K562 (cell line): ENCODE results near the gene GP1BA. TPM values are rescaled to one million over a fixed set of nuclear protein-coding genes. Genes with fewer than 3 reads are reported as not detected.

Experiments used
- BRD9 ChIP-seq: fragments of 450-650 bp; IDR thresholded peaks from 2 replicates; pipeline ENCODE4 v1.6.1; 2018; ENCODE audit warnings: low read depth; ENCODE audit not compliant: partially characterized antibody
- CCAR2 ChIP-seq: fragments of 200-400 bp; formaldehyde crosslinking; IDR thresholded peaks from 2 replicates; pipeline ENCODE4 v1.6.1; 2017; ENCODE audit warnings: mild to moderate bottlenecking, low read depth, low read length
- GTF3C2 ChIP-seq: IDR thresholded peaks from 3 replicates; pipeline ENCODE4 v1.6.1; 2011; ENCODE audit warnings: borderline replicate concordance, mild to moderate bottlenecking, moderate library complexity; ENCODE audit not compliant: insufficient read length; ENCODE audit errors: extremely low read depth
- HDAC8 ChIP-seq: fragments of 450-650 bp; IDR thresholded peaks from 2 replicates; pipeline ENCODE4 v1.6.1; 2016; ENCODE audit warnings: mild to moderate bottlenecking, missing genetic modification characterization, moderate library complexity, missing compliant biosample characterization
- KAT7 ChIP-seq: sonication (generic); formaldehyde crosslinking; IDR thresholded peaks from 2 replicates; pipeline ENCODE4 v1.8.0; 2022; ENCODE audit warnings: missing genetic modification reagents, mild to moderate bottlenecking, borderline replicate concordance
- KLF1 ChIP-seq: fragments of 450-650 bp; IDR thresholded peaks from 2 replicates; pipeline ENCODE4 v1.6.1; 2016; ENCODE audit warnings: missing genetic modification characterization, missing compliant biosample characterization
- NR2C2 ChIP-seq, 2 experiments: fragments of 200-800 bp in 1 of 2; sonication (Bioruptor generic) in 1 of 2; sonication (generic) in 1 of 2; formaldehyde crosslinking in 1 of 2; IDR thresholded peaks; 2 replicates each; pipeline versions ENCODE4 v1.6.1 to v1.8.0; 2016 to 2022; ENCODE audit warnings: mild to moderate bottlenecking in 1 of 2, missing compliant biosample characterization in 1 of 2, missing genetic modification characterization in 1 of 2, missing genetic modification reagents in 1 of 2
- POLR3G ChIP-seq: IDR thresholded peaks from 2 replicates; pipeline ENCODE4 v1.6.1; 2011; ENCODE audit not compliant: insufficient read length, insufficient replicate concordance; ENCODE audit errors: extremely low read depth
- TAF9B ChIP-seq: fragments of 450-650 bp; IDR thresholded peaks from 2 replicates; pipeline ENCODE4 v1.6.1; 2018; ENCODE audit warnings: mild to moderate bottlenecking; ENCODE audit not compliant: partially characterized antibody
- ZNF133 ChIP-seq: fragments of 250-450 bp; sonication (Bioruptor Pico); IDR thresholded peaks from 2 replicates; pipeline ENCODE4 v1.4.0; 2020; ENCODE audit warnings: mild to moderate bottlenecking
- polyA plus RNA-seq, 8 experiments: library from polyadenylated mRNA; depleted of rRNA in 4 of 8; stranded (reverse) in 5 of 8; unstranded in 3 of 8; fragments of >200 nt; fragmentation: Nextera tagmentation in 2 of 8; fragmentation: Illumina TruSeq in 1 of 8; extraction: Ambion mirVana in 2 of 8; extraction: Trizol in 1 of 8; gene quantifications; 2 replicates each; pipeline versions ENCODE4 v1.2.1 to v1.2.3, GENCODE V29; 2011 to 2014; ENCODE audit warnings: inconsistent platforms in 1 of 8, missing spikeins in 1 of 8
- total RNA-seq, 7 experiments: library from RNA; depleted of rRNA in 6 of 7; stranded (reverse); fragments of >200 nt in 6 of 7; fragmentation: Illumina TruSeq in 2 of 7; extraction: Trizol in 2 of 7; gene quantifications; 2 replicates each; pipeline versions ENCODE4 v1.2.1 to v1.2.3, GENCODE V29; 2011 to 2021; ENCODE audit warnings: low replicate concordance in 1 of 7
- TF ChIP-seq, protein P1 (sequence below): fragments of 450-650 bp; IDR thresholded peaks from 2 replicates; pipeline ENCODE4 v1.6.1; 2016; ENCODE audit warnings: low read depth, mild to moderate bottlenecking, moderate library complexity
- TF ChIP-seq, protein P2 (sequence below): sonication (generic); formaldehyde crosslinking; IDR thresholded peaks from 2 replicates; pipeline ENCODE4 v1.8.0; 2023; ENCODE audit warnings: missing genetic modification reagents, mild to moderate bottlenecking, borderline replicate concordance
- TF ChIP-seq, protein P3 (sequence below): fragments of 450-650 bp; formaldehyde crosslinking; IDR thresholded peaks from 2 replicates; pipeline ENCODE4 v1.4.0; 2020; ENCODE audit warnings: mild to moderate bottlenecking, mixed read lengths

The GP1BA gene
- total and polyA plus RNA-seq, 9 of the 15 experiments (the other 6 are each of a cell fraction or from before 2014, with no cell fraction given), result 0.01 TPM; not detected in 8

DNA sequence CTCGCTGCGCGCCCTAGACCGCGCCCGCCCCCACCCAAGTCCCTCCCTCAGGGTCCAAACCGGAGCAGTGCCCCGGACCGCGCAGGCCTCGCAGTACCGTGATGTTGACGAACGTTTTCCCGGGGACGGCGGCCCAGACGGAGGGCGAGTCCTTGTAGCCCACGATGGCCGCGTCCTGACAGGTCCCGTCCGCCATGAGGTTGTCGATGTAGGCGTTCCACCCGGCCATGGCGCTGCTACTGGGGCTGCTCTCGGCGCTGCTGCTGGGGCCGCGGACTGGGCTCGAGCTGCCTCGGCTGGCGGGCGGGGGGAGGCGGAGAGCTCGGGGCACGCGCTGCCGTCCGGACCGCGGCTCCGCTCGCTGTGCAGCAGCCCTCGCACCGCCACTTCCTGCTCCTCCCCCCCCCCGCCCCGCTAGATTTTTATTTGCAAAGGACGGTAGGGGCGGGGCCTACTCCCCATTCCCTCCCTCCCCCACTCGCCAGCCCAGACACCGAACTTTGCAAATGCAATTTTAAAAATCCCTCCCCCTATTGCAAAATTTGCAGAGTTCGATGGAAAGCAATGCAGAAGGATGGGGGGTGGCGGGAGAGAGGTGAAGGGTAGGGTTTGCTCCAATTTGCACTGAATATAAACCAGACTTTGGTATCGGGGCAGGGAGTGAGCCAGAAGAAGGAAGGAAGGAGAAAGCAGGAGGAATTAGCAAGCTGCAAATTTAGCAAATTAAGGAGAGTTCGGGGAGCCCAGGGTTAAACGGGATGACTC, 16.3 kb downstream of the GP1BA start, which contains the start of gene PFN1 (continued):
- TF ChIP-seq, protein P1, sequence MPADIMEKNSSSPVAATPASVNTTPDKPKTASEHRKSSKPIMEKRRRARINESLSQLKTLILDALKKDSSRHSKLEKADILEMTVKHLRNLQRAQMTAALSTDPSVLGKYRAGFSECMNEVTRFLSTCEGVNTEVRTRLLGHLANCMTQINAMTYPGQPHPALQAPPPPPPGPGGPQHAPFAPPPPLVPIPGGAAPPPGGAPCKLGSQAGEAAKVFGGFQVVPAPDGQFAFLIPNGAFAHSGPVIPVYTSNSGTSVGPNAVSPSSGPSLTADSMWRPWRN, result 0 out of 2 replicates have a peak, but pooled peaks have one; percentile 48
- TF ChIP-seq, protein P2, sequence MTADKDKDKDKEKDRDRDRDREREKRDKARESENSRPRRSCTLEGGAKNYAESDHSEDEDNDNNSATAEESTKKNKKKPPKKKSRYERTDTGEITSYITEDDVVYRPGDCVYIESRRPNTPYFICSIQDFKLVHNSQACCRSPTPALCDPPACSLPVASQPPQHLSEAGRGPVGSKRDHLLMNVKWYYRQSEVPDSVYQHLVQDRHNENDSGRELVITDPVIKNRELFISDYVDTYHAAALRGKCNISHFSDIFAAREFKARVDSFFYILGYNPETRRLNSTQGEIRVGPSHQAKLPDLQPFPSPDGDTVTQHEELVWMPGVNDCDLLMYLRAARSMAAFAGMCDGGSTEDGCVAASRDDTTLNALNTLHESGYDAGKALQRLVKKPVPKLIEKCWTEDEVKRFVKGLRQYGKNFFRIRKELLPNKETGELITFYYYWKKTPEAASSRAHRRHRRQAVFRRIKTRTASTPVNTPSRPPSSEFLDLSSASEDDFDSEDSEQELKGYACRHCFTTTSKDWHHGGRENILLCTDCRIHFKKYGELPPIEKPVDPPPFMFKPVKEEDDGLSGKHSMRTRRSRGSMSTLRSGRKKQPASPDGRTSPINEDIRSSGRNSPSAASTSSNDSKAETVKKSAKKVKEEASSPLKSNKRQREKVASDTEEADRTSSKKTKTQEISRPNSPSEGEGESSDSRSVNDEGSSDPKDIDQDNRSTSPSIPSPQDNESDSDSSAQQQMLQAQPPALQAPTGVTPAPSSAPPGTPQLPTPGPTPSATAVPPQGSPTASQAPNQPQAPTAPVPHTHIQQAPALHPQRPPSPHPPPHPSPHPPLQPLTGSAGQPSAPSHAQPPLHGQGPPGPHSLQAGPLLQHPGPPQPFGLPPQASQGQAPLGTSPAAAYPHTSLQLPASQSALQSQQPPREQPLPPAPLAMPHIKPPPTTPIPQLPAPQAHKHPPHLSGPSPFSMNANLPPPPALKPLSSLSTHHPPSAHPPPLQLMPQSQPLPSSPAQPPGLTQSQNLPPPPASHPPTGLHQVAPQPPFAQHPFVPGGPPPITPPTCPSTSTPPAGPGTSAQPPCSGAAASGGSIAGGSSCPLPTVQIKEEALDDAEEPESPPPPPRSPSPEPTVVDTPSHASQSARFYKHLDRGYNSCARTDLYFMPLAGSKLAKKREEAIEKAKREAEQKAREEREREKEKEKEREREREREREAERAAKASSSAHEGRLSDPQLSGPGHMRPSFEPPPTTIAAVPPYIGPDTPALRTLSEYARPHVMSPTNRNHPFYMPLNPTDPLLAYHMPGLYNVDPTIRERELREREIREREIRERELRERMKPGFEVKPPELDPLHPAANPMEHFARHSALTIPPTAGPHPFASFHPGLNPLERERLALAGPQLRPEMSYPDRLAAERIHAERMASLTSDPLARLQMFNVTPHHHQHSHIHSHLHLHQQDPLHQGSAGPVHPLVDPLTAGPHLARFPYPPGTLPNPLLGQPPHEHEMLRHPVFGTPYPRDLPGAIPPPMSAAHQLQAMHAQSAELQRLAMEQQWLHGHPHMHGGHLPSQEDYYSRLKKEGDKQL, result no peak
- no peak for TF ChIP-seq CCAR2
- TF ChIP-seq, protein P3, sequence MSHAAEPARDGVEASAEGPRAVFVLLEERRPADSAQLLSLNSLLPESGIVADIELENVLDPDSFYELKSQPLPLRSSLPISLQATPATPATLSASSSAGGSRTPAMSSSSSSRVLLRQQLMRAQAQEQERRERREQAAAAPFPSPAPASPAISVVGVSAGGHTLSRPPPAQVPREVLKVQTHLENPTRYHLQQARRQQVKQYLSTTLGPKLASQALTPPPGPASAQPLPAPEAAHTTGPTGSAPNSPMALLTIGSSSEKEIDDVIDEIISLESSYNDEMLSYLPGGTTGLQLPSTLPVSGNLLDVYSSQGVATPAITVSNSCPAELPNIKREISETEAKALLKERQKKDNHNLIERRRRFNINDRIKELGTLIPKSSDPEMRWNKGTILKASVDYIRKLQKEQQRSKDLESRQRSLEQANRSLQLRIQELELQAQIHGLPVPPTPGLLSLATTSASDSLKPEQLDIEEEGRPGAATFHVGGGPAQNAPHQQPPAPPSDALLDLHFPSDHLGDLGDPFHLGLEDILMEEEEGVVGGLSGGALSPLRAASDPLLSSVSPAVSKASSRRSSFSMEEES (CRISPR knock-in tag), result no peak
- no peak for TF ChIP-seq TAF9B
- TF ChIP-seq ZNF133 (CRISPR knock-in tag), result no peak
- 0 out of 2 replicates have a peak, but pooled peaks have one; percentile 16 for TF ChIP-seq NR2C2 (CRISPR knock-in tag; IDR thresholded peaks at IDR 0.05)
- TF ChIP-seq NR2C2 (tag; IDR thresholded peaks at IDR 0.05), result no peak
- TF ChIP-seq POLR3G, result no peak
- TF ChIP-seq GTF3C2, result no peak
- TF ChIP-seq KAT7, result no peak
- TF ChIP-seq BRD9, result peak; percentile 66
- TF ChIP-seq HDAC8 (tag), result no peak
- no peak for TF ChIP-seq KLF1
